ENCODE measurements around the gene ADGRV1.

- TF ChIP-seq POLR2AphosphoS5 (IDR thresholded peaks at IDR 0.05; ENCODE audit: low read depth, low read length) (no peak), FOXP2 (optimal IDR thresholded peaks at IDR 0.05; ENCODE audit: borderline replicate concordance, extremely low read depth, extremely low read length, insufficient read depth) (no peak)
Measured at GRCh38 chr5:91109634-91110033, 551.0 kb downstream of the ADGRV1 start.

All from PFSK-1 (cell line).